ENCODE measurements around the gene TWSG1.
"Not testable (repeated sequence)": the region's sequence is repeated elsewhere in the genome, so short reads cannot be mapped to it uniquely, and the experiment has no call there.

The TWSG1 gene

DNA sequence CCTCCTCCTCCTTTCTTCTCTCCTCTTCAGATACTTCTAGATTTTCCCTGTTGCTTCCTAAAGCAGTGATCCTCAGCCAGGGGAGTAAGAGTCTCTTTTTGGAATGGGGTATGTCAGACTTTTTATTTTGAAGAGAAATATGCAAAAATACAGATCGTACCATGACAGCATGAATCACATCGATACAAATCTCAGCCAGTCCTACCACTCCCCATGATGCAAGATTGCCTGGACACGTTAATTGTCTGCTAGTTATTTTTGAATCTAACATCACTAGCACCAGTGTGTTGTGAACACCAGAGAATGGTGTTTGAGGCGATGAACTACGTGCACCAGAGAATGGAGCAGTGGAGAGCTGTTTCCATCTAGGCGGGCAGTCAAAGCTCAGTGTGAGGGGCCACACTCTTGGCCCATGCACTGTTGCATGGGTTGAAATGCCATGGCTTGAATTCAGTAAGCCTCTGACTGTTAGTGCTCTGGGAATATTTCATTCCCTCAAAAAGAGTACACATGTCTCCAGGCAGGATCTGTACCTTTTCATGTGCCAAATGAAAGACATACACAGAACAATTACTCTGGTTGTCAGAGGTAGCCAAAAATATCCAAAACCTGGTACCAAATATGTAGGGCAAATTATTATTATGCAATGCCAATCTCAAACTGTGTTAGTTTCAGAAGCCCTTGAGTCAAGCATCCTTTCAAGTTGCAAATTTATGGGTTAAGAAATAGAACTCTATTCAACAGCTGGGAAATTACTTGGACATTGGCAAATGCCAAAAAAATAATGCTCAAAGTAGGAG lies 94.5 kb downstream of the TWSG1 start:
- no peak for DNase-seq

DNA sequence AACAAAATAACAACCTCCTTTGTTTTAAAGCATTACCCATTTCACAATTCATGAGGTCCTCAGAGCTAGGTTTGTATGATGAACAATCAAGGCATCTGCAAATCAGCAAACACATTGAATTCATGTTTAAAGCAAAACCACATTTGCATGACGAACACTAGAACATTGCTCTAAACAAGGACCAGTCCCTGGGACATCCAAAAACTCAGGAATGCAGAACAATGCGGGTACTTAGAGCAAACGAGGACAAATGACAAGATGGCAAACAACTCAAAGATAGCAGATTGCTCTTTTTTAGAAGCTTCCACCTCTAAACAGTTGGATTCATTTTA lies 95.1 kb downstream of the TWSG1 start:
- DNase-seq = no peak

DNA sequence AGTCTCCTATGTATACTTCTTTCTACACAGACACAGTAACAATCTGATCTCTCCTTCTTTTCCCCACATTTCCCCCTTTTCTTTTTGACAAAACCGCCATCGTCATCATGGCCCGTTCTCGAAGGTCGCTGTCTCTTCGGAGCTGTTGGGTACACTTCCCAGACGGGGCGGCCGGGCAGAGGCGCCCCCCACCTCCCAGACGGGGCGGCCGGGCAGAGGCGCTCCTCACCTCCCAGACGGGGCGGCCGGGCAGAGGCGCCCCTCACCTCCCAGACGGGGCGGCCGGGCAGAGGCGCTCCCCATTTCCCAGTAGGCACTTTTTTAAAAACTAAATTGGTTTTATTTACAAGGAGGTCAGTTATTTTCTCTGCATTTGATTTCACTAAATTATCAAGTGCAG lies 95.7 kb downstream of the TWSG1 start:
- DNase-seq = not testable (repeated sequence)

DNA sequence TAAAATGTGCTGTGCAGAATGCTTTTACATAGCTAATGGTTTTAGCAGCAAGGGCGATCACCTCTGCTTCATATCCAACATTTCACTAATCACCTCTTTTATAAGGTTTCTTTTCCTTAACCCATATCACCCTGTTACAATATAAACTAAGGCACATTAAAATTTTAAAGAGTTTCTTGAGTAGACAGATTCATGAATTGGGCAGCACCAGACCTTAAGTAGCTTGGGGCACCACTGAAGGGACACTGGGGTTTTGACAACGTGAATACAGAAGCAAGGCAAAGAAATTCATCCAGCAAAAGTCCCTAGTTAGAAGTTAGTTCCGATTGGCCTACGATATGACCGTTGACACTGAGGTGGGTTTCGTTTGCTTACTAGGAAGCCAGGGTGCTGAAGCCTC lies 96.7 kb downstream of the TWSG1 start:
- DNase-seq = no peak

DNA sequence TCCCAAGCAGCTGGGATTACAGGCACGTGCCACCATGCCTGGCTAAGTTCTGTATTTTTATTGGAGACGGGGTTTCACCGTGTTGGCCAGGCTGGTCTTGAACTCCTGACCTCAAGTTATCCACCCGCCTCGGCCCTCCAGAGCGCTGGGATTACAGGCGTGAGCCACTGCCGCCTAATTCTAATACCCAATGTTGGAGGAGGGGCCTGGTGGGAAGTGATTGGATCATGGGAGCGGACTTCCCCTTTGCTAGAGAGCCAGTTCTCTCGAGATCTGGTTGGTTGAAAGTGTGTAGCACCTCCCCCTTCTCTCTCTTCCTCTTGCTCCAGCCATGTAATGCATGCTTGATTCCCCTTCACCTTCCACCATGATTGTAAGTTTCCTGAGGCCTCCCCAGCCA lies 98.5 kb downstream of the TWSG1 start:
- DNase-seq = not testable (repeated sequence)

DNA sequence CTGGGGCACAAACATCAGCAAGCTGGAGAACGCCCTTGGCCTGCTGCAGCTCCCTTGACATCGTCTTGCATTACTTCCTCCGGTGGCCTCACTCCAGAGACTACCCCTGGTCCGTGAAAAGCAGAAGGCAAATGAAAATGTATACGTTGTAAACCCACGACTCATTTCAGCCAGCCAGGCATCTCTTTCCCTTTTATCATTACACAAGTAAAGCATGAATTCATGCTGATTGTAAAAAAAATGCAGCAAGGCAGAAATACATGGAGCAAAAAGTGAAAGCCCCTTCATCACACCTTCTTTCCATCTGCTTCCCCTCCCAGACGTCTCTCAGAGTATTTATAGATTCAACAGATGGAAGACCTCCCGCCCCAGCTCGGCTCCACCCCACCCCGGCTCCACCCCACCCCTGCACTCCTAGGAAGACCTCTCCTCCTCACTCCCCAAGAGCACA lies 99.1 kb downstream of the TWSG1 start:
- no peak for DNase-seq

DNA sequence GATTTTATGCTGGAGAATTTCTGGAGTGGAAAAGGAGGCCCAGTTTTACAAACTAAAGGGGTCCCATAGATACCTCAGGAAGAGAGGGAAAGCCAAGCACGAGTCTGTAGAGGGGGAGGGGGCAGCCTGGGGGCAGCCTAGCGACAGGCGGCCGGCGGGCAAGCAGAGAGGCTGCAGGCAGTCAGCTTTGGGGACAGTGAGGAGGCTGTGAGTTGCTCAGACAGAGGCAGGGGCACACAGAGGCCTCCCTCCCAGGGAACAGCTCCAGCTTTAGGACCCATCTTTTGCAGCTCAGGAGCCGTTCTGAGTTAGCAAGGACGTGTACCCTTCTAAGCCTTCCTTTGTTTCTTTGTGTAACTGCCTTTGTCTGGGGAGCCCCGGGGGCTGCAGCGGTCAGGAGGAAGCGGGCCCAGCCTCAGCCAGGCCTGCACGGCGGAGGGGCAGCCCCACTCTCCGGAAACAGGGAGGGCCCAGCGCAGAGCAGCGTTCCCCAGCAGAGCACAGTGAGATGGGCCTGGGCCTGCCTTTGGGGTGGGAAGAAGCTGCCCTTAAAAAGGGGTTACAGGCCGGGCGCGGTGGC lies 99.6 kb downstream of the TWSG1 start:
- no peak for DNase-seq

DNA sequence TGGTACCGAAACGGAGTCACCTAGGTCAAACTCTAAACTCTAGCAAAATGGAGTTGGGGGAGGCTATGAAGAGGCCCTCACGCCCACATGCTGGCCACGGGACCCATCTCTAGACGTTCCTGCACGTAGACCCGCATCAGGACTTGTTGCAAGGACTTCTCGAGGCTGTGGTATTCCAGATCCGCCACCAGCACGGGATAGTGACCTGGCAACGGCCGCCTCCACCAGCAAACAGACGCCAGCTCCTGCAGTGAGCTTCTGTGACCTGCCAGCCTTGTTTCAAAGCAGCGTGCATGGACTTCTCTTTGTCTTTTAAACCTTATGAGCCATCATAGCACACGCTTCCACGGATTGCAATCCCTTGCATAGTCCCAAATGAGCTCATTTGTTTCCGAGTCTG lies 100.5 kb downstream of the TWSG1 start:
- DNase-seq = no peak

DNA sequence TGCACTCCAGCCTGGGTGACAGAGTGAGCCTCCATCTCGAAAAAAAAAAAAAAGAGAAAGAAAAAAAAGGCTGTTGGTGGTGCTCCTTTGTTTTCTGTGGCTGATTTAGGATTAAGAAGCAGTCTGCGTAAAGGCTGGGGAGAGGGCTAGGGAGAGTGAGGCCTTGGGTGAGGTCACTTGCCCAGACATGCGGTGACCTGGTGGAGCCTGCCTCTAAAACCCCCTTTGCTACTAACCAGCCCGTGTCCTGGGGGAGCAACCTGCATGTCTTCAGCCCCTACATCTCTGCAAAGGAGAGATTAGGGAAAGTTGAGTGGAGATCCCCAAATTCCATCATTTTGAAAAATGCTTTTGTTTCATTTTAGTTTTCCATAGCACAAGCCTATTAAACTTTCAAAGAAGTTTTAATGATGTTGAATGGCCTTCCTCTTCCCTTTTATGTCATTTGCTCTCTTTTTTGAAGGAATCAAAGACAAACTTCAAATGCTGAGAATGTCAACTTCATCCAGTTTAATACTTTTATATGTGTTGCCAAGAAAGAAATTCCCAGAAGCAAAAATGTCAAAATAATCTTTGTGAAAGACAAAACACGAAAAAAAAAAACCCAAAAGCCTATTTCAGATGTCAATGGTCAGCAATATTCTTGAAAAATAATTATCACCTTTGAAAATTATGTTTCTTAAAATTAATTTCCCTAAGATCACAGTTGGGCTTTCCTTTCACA lies 101.8 kb downstream of the TWSG1 start:
- no peak for DNase-seq

DNA sequence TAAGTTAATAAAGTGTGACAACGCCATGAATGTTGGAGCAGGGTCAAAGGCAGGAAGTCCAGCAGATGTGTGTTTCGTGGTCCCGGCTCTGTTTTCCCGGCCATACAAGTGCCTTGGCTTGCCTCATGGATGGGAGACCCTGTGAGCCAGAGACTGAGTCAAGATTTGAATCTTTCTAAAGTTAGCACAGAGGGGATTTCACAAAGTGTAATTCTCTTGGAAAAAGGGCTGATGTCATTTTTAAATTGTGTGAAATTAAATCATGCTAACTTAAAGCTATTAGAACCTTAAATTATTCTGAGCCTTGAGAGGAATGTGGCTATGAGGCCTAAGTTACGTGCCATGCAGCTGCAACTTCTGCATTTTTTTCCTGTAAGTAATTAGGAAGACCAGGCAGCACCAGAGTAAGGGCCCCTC lies 102.5 kb downstream of the TWSG1 start:
- DNase-seq = no peak

DNA sequence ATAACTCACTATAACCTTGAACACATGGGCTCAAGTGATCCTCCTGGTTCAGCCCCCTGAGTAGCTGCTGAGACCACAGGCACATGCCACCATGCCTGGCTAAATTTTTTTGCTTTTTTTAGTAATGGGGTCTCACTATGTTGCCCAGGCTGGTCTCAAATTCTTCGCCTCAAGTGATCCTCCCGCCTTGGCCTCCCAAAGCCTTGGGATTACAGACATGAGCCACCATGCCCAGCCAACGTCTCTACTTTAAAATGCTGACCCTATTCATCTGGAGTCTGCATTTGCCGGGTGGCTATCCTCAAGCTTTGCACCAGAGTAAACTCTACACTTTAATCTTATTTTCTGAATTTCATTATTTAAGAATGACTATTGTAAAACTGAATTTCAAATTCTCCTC lies 103.1 kb downstream of the TWSG1 start:
- no peak for DNase-seq

DNA sequence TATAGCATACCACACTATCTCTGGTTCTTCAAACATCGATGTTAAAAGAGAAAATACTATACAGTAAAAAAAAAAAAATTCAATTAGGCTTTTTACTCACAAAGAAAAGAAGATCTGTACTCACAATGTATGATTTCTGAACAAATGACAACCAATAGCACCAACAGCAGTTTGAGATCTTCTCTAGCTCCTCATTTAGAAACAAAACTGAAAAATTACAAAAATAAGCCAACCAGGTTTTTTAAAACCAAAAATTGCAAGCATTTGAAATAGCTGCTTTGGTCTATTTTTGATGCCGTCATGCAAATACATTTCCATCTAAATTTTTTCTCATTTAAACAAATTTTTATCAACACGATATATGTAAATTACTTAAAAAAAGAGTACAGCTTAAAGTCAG lies 106.5 kb downstream of the TWSG1 start:
- DNase-seq = no peak

DNA sequence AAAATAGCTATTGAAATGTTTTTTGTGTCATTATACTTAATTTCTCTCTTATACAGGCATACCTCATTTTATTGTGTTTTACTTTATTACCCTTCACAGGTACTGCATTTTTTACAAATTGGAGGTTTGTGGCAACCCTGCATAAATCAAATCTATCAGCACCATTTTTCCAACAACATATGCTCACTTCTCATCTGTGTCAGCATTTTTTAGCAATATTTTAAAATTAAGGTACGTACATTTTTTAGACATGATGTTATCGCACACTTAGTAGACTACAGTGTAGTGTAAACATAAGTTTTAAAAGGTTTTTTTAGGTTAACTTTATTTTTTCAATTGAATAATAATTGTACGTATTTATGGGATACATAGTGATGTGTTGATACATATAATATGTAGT lies 110.0 kb downstream of the TWSG1 start:
- DNase-seq = no peak

DNA sequence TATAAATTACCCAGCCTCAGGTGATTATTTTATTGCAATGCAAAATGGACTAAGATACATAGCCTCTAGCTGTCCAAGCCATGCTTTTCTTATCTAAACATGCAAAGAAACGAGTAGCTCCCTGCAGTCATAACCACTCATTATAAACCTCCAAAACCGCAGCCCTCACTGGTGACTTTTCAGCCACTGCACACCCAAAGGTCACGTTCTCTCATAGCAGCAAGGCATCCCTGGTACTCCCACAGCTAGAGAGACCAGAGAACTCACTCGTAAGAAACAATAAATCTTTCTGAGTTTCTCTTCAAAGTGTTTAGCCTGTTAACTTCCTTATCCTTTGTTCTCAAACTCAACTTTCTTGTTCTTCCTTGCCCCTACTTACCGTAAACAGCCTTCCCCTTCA lies 112.3 kb downstream of the TWSG1 start:
- no peak for DNase-seq

DNA sequence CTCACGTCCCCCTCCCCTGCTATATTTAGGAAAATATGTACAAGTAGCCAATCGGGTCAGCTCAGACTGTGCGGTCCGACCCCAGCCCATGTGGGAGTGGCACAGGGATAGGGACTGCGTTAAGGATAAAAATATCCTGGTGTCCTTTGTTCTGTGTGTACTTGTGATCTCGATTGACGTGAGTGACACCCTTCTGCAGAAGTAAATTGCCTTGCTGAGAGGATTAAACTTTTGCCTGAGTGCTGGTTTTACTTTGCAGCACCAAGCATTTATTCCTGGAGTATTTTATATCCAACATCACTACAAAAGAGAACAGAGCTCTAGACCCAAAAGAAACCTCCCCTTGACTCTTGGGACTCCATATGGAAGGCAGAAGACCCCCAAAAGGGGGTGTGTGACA lies 112.8 kb downstream of the TWSG1 start:
- no peak for DNase-seq

DNA sequence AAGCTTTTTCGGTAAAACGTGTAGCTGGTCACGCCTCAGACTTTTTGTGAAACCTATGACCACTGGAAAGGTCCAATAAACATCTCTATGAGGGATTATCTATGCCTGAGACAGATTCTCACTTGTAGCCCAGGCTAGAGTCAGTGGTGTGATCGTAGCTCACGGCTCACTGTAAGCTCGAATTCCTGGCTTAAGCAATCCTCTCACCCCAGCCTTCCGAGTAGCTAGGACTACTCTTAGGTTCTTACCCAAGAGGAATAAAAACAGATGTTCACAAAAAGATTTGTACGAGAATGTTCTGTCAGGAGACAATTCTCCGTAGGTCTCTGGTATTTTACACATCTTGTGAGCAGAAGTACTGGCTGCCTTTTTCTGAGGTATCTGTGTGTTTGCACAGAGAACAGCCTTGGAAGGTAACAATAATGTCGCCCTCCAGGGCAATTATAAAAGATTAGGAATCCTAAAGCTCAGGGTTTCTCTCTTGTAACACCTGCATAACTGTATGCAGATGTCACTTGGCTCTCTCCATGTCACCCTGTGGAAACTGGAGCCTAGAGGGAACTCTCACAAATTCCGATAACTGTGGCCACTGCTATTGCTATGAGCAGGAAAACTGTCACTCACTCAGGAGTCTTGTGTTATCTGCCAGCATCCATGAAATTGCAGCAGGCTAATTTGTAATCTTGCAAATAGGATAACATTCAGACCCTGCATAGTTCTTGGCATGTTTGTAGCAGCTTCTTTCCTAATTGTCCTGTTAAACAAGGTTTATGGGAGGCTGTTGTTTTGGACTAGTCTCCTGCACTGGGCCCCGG lies 115.2 kb downstream of the TWSG1 start:
- DNase-seq = no peak

DNA sequence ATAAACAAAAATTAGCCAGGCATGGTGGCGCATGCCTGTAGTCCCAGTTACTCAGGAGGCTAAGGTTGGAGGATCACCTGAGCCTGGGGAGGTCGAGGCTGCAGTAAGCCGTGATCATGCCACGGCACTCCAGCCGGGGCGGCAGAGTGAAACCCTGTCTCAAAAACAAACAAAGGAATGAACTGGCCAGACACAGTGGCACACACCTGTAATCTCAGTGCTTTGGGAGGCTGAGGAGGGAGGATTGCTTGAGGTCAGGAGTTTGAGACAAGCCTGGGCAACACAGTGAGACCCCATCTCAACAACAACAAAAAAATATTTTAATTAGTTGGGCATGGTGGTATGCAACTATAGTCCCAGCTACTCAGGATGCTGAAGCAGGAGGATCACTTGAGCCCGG lies 116.3 kb downstream of the TWSG1 start:
- DNase-seq = not testable (repeated sequence)

All from SIG-M5 (cell line).